ENCODE measurements around the gene RTBDN. TPM values are rescaled to one million over a fixed set of nuclear protein-coding genes. Genes with fewer than 3 reads are reported as not detected.

The RTBDN gene
- total RNA-seq, 1 experiment from 2014 or later: 25.1 TPM

DNA sequence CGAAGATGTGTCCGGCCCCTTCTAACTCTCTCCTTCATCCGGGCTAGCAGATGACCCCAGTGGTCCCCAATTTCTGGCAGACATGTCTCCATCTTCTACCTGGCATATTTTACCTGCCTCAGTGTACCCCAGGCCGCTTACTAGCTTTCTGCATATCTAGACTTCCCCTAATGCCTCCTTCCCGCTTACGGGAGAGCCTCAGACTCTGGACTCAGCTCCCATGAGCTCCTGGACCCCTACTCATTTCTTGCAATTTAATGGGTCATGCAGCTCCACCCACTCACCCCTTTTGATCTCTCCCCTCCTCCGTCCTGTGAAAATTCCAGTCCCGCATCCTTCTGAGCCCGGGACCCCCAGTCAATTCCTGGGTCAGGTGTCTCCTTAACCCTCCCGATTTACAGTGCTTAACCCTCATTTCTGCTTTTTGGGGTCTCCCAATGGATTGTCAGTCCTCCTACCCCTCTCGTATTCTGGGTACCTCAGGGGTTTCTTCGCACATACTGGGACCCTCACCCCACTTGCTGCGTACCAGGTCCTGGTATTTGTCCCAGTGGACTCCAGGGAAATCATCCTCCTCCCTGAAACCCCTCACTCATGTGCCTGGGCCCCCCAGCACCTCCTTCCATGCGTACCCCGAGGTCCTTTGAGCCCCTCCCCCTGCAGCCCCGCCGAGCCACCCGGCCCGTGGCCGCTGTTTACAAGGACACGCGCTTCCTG, 43.6 kb downstream of the RTBDN start:
- Histone ChIP-seq H3K9me3 (ENCODE audit: control insufficient read depth in 1 of 2, insufficient read depth in 1 of 2, low read depth in 1 of 2, low read length in 2 of 2) (no peaks in the 10 kb centered on the region), H3K4me2 (ENCODE audit: low read length) (peak overlapping the region; percentile 99), H3K27ac (ENCODE audit: low read depth, low read length) (peak overlapping the region; percentile 96), H3K4me3 (replicated peaks in 1 of 2; ENCODE audit: low read depth in 1 of 2, low read length in 2 of 2) (peak overlapping the region; percentile 77 to 84), H3K27me3 (ENCODE audit: insufficient read depth, low read length) (no peaks in the 10 kb centered on the region), H3K36me3 (ENCODE audit: control insufficient read depth in 1 of 2, insufficient read depth in 2 of 2, low read length in 2 of 2) (no peaks in the 10 kb centered on the region), H2AFZ (ENCODE audit: low read depth, low read length, poor library complexity, severe bottlenecking) (no peak overlapping the region), H3K9ac (ENCODE audit: low read length) (peak overlapping the region; percentile 93), H3K79me2 (ENCODE audit: insufficient read depth, low read length) (peaks cover 19% of the 10 kb centered on the region), H3K4me1 (ENCODE audit: control insufficient read depth in 1 of 2, insufficient read depth in 2 of 2, low read length in 2 of 2) (peaks cover 61 to 90% of the 10 kb centered on the region in 2 experiments), H4K20me1 (ENCODE audit: insufficient read depth) (no peaks in the 10 kb centered on the region), H3K9me2 (ENCODE audit: insufficient read depth) (no peaks in the 10 kb centered on the region)
- ATAC-seq (no peak), DNase-seq (ENCODE audit: low read depth, low spot score) (no peak)
- no peak for TF ChIP-seq SP1 (IDR thresholded peaks at IDR 0.05; ENCODE audit: low read depth)
- no peak for TF ChIP-seq EGR1 (IDR thresholded peaks at IDR 0.05; ENCODE audit: low read depth)
- TF ChIP-seq TCF7L2 (IDR thresholded peaks at IDR 0.05; ENCODE audit: borderline replicate concordance, extremely low read depth, insufficient read depth, insufficient read length): no peak
- no peak for TF ChIP-seq EZH2 (IDR thresholded peaks at IDR 0.05)
- TF ChIP-seq YY1 (IDR thresholded peaks at IDR 0.05; ENCODE audit: extremely low read depth, insufficient replicate concordance, low read depth, low read length): no peak
- TF ChIP-seq, protein P1, sequence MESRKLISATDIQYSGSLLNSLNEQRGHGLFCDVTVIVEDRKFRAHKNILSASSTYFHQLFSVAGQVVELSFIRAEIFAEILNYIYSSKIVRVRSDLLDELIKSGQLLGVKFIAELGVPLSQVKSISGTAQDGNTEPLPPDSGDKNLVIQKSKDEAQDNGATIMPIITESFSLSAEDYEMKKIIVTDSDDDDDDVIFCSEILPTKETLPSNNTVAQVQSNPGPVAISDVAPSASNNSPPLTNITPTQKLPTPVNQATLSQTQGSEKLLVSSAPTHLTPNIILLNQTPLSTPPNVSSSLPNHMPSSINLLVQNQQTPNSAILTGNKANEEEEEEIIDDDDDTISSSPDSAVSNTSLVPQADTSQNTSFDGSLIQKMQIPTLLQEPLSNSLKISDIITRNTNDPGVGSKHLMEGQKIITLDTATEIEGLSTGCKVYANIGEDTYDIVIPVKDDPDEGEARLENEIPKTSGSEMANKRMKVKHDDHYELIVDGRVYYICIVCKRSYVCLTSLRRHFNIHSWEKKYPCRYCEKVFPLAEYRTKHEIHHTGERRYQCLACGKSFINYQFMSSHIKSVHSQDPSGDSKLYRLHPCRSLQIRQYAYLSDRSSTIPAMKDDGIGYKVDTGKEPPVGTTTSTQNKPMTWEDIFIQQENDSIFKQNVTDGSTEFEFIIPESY (IDR thresholded peaks at IDR 0.05; ENCODE audit: extremely low read depth, insufficient replicate concordance, low read length): no peak
- POLR2A ChIA-PET: interaction anchor here (0.7 to 6.7 kb wide), 16 partner anchors 8 to 109 kb away, joined by 3 to 172 read pairs (median 8); partner anchors contain the start of genes DHPS, GET3, HOOK2 and PRDX2
- RAD21 ChIA-PET (ENCODE audit: low non-redundant PET in 1 of 2, low total read pairs in 2 of 2, uncharacterized antibody in 2 of 2, unreplicated experiment in 2 of 2): interaction anchor here (0.6 to 1.4 kb wide), 4 partner anchors 8 to 94 kb away, joined by 3 to 8 read pairs (median 4); partner anchors contain the start of gene FBXW9 (in 1 of the 2)
- no TSS peak for BruUV-seq (replicated peaks)
- CTCF ChIA-PET: interaction anchor here (0.7 to 7.4 kb wide), 5 partner anchors 8 to 33 kb away, joined by 3 to 88 read pairs (median 21); partner anchors contain the start of gene HOOK2
- intact Hi-C loops (cut with micrococcal nuclease): no loop called here

Data from HCT116 (cell line).